Astrocyte (in vitro differentiated cells and primary cell): ENCODE results near the gene IFI44L. TPM values are rescaled to one million over a fixed set of nuclear protein-coding genes. Genes with fewer than 3 reads are reported as not detected.

Experiments
- total RNA-seq: library from RNA; stranded (reverse); gene quantifications from 2 replicates; pipeline ENCODE4 v1.2.1, GENCODE V29; 2021

IFI44L gene
- total RNA-seq, 1 donor from 2014 or later, result 184 TPM

Other genes starting within 250 kb of the IFI44L start
- gene PTGFR, start 129.5 kb upstream of the IFI44L start, total RNA-seq, result 0.36 and 0.41 TPM in 2 replicates
- 144 and 176 TPM in 2 replicates for gene IFI44, start 29.4 kb downstream of the IFI44L start, total RNA-seq